Thyroid gland (tissue), 4 donors: ENCODE results near the gene POM121C. TPM values are rescaled to one million over a fixed set of nuclear protein-coding genes. Genes with fewer than 3 reads are reported as not detected.
"Not testable (repeated sequence)": the region's sequence is repeated elsewhere in the genome, so short reads cannot be mapped to it uniquely, and the experiment has no call there.

ENCODE experiments used
- DNase-seq, 2 donors: peaks; one replicate each; pipeline ENCODE4 v3.0.0-alpha.2; 2019
- H3K27ac ChIP-seq, 3 donors: fragments of 200-600 bp; sonication (generic); 1 replicate in 2 of 3; 2 replicates in 1 of 3; pipeline ENCODE4 v1.5.1; 2016 to 2019; ENCODE audit warnings: mild to moderate bottlenecking in 1 of 3, moderate library complexity in 1 of 3
- H3K27me3 ChIP-seq: fragments of 200-600 bp; sonication (generic); one replicate; pipeline ENCODE4 v1.5.1; 2019
- H3K36me3 ChIP-seq, 2 donors: fragments of 200-600 bp; sonication (generic); one replicate each; pipeline ENCODE4 v1.5.1; 2016 to 2019
- H3K4me1 ChIP-seq, 2 donors: fragments of 200-600 bp; sonication (generic); one replicate each; pipeline ENCODE4 v1.5.1; 2017 to 2019
- H3K4me3 ChIP-seq, 3 donors: fragments of 200-600 bp; sonication (generic); replicated peaks in 1 of 3; 1 replicate in 2 of 3; 2 replicates in 1 of 3; pipeline ENCODE4 v1.5.1; 2016; ENCODE audit warnings: mild to moderate bottlenecking in 1 of 3
- H3K9me3 ChIP-seq: fragments of 200-600 bp; sonication (generic); one replicate; pipeline ENCODE4 v1.5.1; 2017
- WGBS, 2 donors: methylation state at CpG; one replicate each; pipeline ENCODE4 v1.1.5; 2017; 5-methylcytosine and 5-hydroxymethylcytosine counted together
- intact Hi-C: fragments of 100-400 bp; cut with DNase I; formaldehyde crosslinking; loops from one replicate; pipeline ENCODE4 v1.15.1; 2023
- total RNA-seq, 4 donors: library from RNA; depleted of rRNA; stranded (reverse); fragments of >200 nt; gene quantifications; one replicate each; pipeline ENCODE4 v1.2.3, GENCODE V29; 2016

The POM121C gene
- total RNA-seq, 4 donors from 2014 or later = 13.8 to 33.8 (median 25.8) TPM

- H3K27ac ChIP-seq, H3K36me3 ChIP-seq, H3K4me3 ChIP-seq, DNase-seq, H3K9me3 ChIP-seq, H3K27me3 ChIP-seq, intact Hi-C loops, H3K4me1 ChIP-seq: not testable (repeated sequence)
- WGBS, 2 donors = 86 to 97% methylated on average over 1 to 8 of the region's 11 CpGs
These were observed 70.7 kb downstream of the POM121C start for GRCh38 chr7:75415428-75415817.

GRCh38 chr7:75414708-75415427 lies 71.2 kb downstream of the POM121C start:
- H3K36me3 ChIP-seq, H3K4me1 ChIP-seq, H3K4me3 ChIP-seq, DNase-seq, H3K27ac ChIP-seq, intact Hi-C loops, H3K27me3 ChIP-seq, H3K9me3 ChIP-seq: not testable (repeated sequence)
- WGBS, 2 donors = 80 to 91% methylated on average over 9 of the region's 13 CpGs

- H3K27me3 ChIP-seq, H3K4me3 ChIP-seq, DNase-seq, H3K9me3 ChIP-seq, H3K36me3 ChIP-seq, H3K4me1 ChIP-seq, intact Hi-C loops, H3K27ac ChIP-seq: not testable (repeated sequence)
- WGBS, 2 donors = 74 to 90% methylated on average over 4 to 5 of the region's 6 CpGs
These were observed 71.9 kb downstream of the POM121C start for GRCh38 chr7:75414204-75414603.

DNA sequence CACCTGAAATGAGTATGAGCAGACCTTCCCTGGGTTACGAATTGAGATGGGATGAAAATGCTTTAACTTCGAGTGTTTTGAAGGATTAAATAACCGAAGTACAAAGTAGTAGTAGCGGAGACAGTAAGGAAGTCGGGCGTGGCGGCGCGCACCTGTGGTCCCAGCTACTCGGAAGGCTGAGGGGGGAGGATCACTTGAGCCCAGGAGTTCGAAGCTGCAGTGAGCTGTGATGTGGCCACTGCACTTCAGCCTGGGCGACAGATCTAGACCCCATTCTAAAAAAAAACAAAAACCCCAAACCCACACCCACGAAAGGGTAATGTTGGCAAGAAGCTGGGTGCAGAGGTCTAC lies 75.3 kb downstream of the POM121C start:
- H3K9me3 ChIP-seq, intact Hi-C loops: not testable (repeated sequence)
- WGBS, 2 donors = no CpG with 5 or more reads among the region's 13 CpGs

DNA sequence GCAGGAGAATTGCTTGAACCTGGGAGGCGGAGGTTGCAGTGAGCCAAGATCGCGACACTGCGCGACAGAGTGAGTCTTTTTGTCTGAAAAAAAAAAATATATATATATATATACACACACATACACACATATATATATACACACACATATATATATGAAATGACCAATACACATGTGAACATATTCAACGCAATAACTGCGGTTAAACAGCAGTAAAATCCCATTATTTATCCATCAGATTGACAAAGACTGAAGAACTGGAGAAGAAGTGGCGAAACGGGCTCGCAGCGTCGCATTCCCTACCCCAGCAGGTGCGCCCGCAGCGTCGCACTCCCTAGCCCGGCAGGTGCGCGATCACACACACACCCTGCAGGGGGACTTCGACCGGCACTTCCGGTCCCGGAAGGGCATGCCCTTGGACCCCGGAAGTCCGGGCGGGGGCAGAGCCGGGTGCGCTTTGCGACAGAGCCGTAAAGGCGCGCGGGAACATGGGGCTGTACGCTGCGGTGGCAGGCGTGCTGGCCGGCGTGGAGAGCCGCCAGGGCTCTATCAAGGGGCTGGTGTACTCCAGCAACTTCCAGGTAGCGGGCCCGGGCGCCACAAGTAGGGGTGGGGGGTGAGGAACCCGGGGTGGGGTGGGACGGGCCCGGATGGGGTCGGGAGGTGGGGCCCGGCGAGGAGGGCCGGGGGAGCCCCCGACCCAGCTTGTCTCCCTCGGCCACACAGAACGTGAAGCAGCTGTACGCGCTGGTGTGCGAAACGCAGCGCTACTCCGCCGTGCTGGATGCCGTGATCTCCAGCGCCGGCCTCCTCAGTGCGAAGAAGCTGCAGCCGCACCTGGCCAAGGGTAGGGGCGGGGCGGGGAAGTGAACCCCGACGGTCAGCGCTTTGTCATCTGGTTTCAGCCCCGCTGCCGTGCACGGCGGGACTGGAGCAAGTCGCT lies 75.9 kb downstream of the POM121C start:
- 0% methylated on average over 2 of the region's 74 CpGs; no CpG with 5 or more reads in 1 of the 2 donors for WGBS, 2 donors
- intact Hi-C loops, H3K27me3 ChIP-seq, H3K4me3 ChIP-seq, H3K36me3 ChIP-seq, H3K4me1 ChIP-seq, DNase-seq, H3K9me3 ChIP-seq, H3K27ac ChIP-seq: not testable (repeated sequence)

More for the DNA sequence above, 75.3 kb downstream of the POM121C start:
- DNase-seq, H3K27me3 ChIP-seq, H3K4me1 ChIP-seq, H3K4me3 ChIP-seq, H3K36me3 ChIP-seq, H3K27ac ChIP-seq: not testable (repeated sequence)

- H3K4me3 ChIP-seq, intact Hi-C loops: not testable (repeated sequence)
- no CpG with 5 or more reads among the region's 18 CpGs for WGBS, 2 donors
These were observed 81.4 kb downstream of the POM121C start for GRCh38 chr7:75404663-75405062.

GRCh38 chr7:75403455-75404443 lies 82.3 kb downstream of the POM121C start:
- DNase-seq, H3K4me3 ChIP-seq: not testable (repeated sequence)
- no CpG with 5 or more reads among the region's 28 CpGs for WGBS, 2 donors

More at GRCh38 chr7:75404663-75405062, 81.4 kb downstream of the POM121C start:
- not testable (repeated sequence) for H3K36me3 ChIP-seq, H3K27me3 ChIP-seq, H3K27ac ChIP-seq, H3K9me3 ChIP-seq, DNase-seq, H3K4me1 ChIP-seq

DNA sequence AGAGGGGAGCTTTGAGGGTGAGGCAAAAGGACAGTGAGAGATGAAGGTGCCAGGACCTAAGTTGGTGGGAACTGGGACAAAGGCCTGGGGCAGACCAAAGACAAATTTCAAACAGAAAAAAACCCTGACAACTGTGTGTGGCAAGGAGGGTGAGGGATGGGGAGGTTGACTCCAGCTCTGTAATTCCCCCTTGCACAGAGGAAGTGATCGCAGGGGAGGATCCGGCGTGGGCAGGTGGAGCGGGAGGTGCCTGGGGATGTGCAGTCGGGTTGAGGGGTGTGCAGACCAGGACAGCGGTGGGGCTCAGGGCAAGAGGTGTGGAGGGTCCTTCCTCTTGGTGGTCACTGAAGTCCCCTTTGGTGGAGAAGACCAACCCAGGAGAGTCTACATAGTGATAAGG lies 85.5 kb downstream of the POM121C start:
- intact Hi-C loops, H3K27me3 ChIP-seq, H3K4me3 ChIP-seq, DNase-seq, H3K9me3 ChIP-seq, H3K4me1 ChIP-seq, H3K36me3 ChIP-seq, H3K27ac ChIP-seq: not testable (repeated sequence)
- WGBS, 2 donors = no CpG with 5 or more reads among the region's 6 CpGs

More at GRCh38 chr7:75403455-75404443, 82.3 kb downstream of the POM121C start:
- intact Hi-C loops, H3K4me1 ChIP-seq, H3K27me3 ChIP-seq, H3K27ac ChIP-seq, H3K36me3 ChIP-seq, H3K9me3 ChIP-seq: not testable (repeated sequence)

- H3K4me3 ChIP-seq, DNase-seq: not testable (repeated sequence)
- no CpG with 5 or more reads among the region's 34 CpGs for WGBS, 2 donors
These were observed 87.1 kb downstream of the POM121C start for GRCh38 chr7:75398771-75399700.

DNA sequence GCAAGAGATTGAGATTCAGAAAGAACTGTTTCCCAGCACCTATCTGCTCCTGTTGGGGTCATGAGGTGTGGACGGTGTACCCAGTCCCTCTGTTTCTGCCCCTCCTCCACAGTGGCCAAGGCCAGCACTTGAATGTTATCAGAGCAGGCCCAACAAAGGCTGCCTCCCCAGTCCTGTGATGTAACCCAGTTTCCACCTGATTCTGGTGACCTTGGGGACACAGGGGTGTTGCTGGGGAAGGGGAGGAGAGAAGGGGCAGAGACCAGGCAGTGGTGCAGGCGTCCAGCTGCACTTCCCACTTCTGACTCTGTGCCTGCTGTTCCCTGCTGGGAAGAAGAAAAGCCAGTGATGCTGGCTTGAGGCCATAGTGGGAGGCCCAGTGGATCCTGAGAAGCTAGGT lies 88.2 kb downstream of the POM121C start:
- DNase-seq, intact Hi-C loops, H3K27me3 ChIP-seq, H3K27ac ChIP-seq, H3K4me1 ChIP-seq, H3K4me3 ChIP-seq, H3K36me3 ChIP-seq, H3K9me3 ChIP-seq: not testable (repeated sequence)
- WGBS, 2 donors = no CpG with 5 or more reads among the region's 2 CpGs

More at GRCh38 chr7:75398771-75399700, 87.1 kb downstream of the POM121C start:
- H3K36me3 ChIP-seq, H3K9me3 ChIP-seq, H3K27ac ChIP-seq, H3K4me1 ChIP-seq, H3K27me3 ChIP-seq, intact Hi-C loops: not testable (repeated sequence)

DNA sequence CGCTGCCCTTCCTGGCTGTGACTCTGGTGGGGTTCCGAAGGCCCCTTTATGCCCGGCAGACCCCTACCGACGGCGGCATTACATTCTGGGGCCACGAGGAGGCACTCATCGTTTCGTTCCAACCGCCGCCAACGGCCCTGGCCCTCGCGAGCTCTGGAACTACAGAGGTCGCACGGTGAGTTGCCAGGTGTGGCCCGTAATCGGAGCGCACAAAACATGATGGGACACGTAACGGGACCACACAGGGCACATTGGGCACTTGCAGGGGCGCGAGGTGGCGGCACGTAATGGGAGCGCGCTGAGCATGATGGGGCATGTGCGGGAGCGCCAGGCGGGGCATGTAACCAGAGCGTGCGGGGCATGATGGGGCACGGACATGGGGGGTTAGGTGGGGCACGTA lies 90.8 kb downstream of the POM121C start, which contains the start of gene TRIM73:
Gene TRIM73, plus strand, starts transcription at position 301 of the 400 bp plus-strand sequence. CDS start 3,305 bp downstream, outside the sequence.
- H3K27me3 ChIP-seq, H3K4me1 ChIP-seq, H3K36me3 ChIP-seq, H3K9me3 ChIP-seq, H3K4me3 ChIP-seq, intact Hi-C loops, H3K27ac ChIP-seq, DNase-seq: not testable (repeated sequence)
- WGBS, 2 donors = 14% methylated on average over 5 of the region's 34 CpGs; no CpG with 5 or more reads in 1 of the 2 donors
